AG10803 (cell line): ENCODE data around the gene HACL1.

Experiments used
- DNase-seq: peaks from one replicate; pipeline ENCODE4 v3.0.0; 2010; ENCODE audit warnings: low read depth
- H3K4me3 ChIP-seq: 2 replicates; pipeline ENCODE4 v1.5.1; 2011; ENCODE audit warnings: mild to moderate bottlenecking, low read length, control low read depth
- CTCF ChIP-seq: conservative IDR thresholded peaks from 2 replicates; pipeline ENCODE4 v1.5.1; 2011; ENCODE audit warnings: mild to moderate bottlenecking, low read length, control low read depth, inconsistent platforms

The HACL1 gene

GRCh38 chr3:15634671-15635070 lies 33.3 kb upstream of the HACL1 start:
- no peak for TF ChIP-seq CTCF
- H3K4me3 ChIP-seq, result no peak overlapping the region
- DNase-seq, result no peak

DNA sequence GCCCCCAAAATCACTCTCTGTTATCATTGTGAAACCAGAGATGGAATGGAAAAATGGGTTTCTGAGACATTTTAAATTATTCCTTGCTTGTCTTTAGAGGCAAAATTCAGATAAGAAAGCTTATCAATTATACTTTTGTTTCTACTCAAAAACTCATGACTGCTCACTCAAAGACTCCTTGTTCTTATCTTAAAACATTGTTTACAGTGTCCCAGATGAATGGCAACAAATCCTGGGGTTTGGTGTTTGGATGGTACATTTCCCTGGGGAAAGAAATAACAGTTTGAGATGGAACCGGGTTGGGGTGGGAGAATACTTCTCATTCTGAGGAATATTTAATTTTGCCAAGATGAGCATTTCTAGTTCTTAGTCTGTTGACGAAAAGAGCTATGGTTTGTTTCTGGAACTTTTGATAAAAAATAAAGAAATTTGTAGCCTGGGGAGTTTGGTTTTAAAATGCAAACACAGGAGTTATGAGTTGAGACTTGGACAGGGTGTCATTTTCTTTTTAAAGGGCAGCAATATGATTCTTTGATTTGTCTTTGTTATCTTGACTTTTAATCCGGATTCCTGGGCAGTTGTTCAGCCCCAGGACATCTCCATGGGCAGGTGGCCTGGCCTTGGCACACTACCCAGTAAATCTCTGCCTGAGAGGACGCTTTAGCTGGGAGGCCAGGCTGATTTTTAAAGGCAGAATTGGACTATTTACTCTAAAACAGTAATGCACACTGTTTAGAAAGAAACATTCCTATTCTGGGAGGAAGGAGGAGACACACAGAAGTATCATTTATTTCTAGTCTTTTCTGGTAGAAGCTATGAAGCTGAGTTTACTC lies 32.6 kb upstream of the HACL1 start:
- DNase-seq, result no peak
- H3K4me3 ChIP-seq, result no peak overlapping the region

GRCh38 chr3:15633159-15633558 lies 31.8 kb upstream of the HACL1 start:
- TF ChIP-seq CTCF, result no peak
- H3K4me3 ChIP-seq, result no peak overlapping the region
- no peak for DNase-seq

More for the DNA sequence above, 32.6 kb upstream of the HACL1 start:
- no peak for TF ChIP-seq CTCF

DNA sequence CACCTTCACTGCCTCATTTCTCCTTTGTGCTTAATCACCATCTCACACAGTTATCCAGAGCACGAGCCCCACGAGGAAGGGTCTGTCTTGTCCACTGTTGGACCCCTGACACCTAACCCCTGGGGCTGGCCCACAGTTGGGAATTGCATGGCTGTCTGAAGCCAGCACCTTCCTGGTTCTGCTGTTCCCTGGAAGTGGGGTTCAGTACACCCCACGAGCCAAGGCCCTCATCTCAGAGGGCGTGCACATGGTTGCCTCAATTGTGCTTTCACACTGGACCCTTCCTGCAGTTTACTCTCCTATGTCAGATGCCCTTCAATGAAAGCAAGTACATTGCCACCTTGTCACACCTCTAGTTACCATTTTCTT lies 30.8 kb upstream of the HACL1 start:
- no peak overlapping the region for H3K4me3 ChIP-seq
- no peak for TF ChIP-seq CTCF

GRCh38 chr3:15631426-15632211 lies 30.2 kb upstream of the HACL1 start:
- H3K4me3 ChIP-seq, result no peak overlapping the region
- TF ChIP-seq CTCF, result no peak
- no peak for DNase-seq

More for the DNA sequence above, 30.8 kb upstream of the HACL1 start:
- DNase-seq, result no peak

GRCh38 chr3:15630646-15631350 lies 29.4 kb upstream of the HACL1 start:
- peak; percentile 75 for DNase-seq
- H3K4me3 ChIP-seq, result peak overlapping the region; percentile 50
- no peak for TF ChIP-seq CTCF
